IMR-90 (cell line): ENCODE results near the gene C1QL1. TPM values are rescaled to one million over a fixed set of nuclear protein-coding genes. Genes with fewer than 3 reads are reported as not detected.
A peak's percentile ranks its signal among the peaks of the same experiment; 100 is the strongest.

ENCODE experiments used
- ATAC-seq: fragments of 200-7000 bp; cut with Tn5 transposase; 2 replicates; pipeline ENCODE4 v1.9.1; 2020; ENCODE audit warnings: low read depth, mild to moderate bottlenecking, moderate library complexity
- BruUV-seq: library from RNA; stranded (reverse); fragments of 400-500 nt; replicated peaks from 2 replicates; lab custom pipeline; 2021; lab: Mats Ljungman, UMichigan
- CTCF ChIA-PET: fragments of 300-600 bp; formaldehyde crosslinking; extraction: SDS; loops from one replicate; lab custom pipeline; 2021; ENCODE audit warnings: antibody characterized with exemption; lab: Yijun Ruan, JAX
- POLR2A ChIA-PET: fragments of 300-600 bp; sonication (Branson Sonifier 250); formaldehyde crosslinking; loops from one replicate; lab custom pipeline; 2022; ENCODE audit warnings: antibody characterized with exemption; ENCODE audit not compliant: unreplicated experiment; lab: Charles Lee
- DNase-seq: peaks from one replicate; pipeline ENCODE4 v3.0.0; 2013
- H2AFZ ChIP-seq: replicated peaks from 2 replicates; pipeline ENCODE3; 2013; ENCODE audit warnings: low read length, mild to moderate bottlenecking; ENCODE audit not compliant: poor library complexity
- H2AK5ac ChIP-seq: 2 replicates; pipeline ENCODE4 v1.6.1; 2013; ENCODE audit warnings: low read depth, low read length, inconsistent platforms
- H2AK9ac ChIP-seq: replicated peaks from 2 replicates; pipeline ENCODE3; 2013; ENCODE audit warnings: mild to moderate bottlenecking, low read depth, low read length, moderate library complexity; ENCODE audit not compliant: poor library complexity
- H2BK120ac ChIP-seq: 2 replicates; pipeline ENCODE4 v1.6.1; 2013; ENCODE audit warnings: low read depth, low read length, inconsistent platforms
- H2BK15ac ChIP-seq: 3 replicates; pipeline ENCODE4 v1.6.1; 2013; ENCODE audit warnings: low read depth, low read length, inconsistent platforms
- H2BK20ac ChIP-seq: 2 replicates; pipeline ENCODE4 v1.6.1; 2013; ENCODE audit warnings: low read depth, mild to moderate bottlenecking, inconsistent platforms, low read length, moderate library complexity
- H2BK5ac ChIP-seq: 2 replicates; pipeline ENCODE4 v1.6.1; 2013; ENCODE audit warnings: mild to moderate bottlenecking, low read depth, low read length, inconsistent platforms; ENCODE audit not compliant: poor library complexity, severe bottlenecking
- H3K14ac ChIP-seq: replicated peaks from 2 replicates; pipeline ENCODE4 v1.6.1; 2013; ENCODE audit warnings: low read depth, low read length, inconsistent platforms
- H3K18ac ChIP-seq: 2 replicates; pipeline ENCODE4 v1.6.1; 2013; ENCODE audit warnings: low read depth, low read length, control low read depth
- H3K23ac ChIP-seq: 2 replicates; pipeline ENCODE4 v1.6.1; 2013; ENCODE audit warnings: low read depth, low read length, inconsistent platforms
- H3K27ac ChIP-seq: 2 replicates; pipeline ENCODE4 v1.5.1; 2013; ENCODE audit warnings: mild to moderate bottlenecking, control low read depth, low read length; ENCODE audit not compliant: insufficient read depth
- H3K27me3 ChIP-seq: 2 replicates; pipeline ENCODE4 v1.6.1; 2013; ENCODE audit warnings: low read length; ENCODE audit not compliant: control insufficient read depth, insufficient read depth
- H3K36me3 ChIP-seq: 2 replicates; pipeline ENCODE4 v1.6.1; 2013; ENCODE audit warnings: low read length, mixed read lengths; ENCODE audit not compliant: control insufficient read depth, insufficient read depth
- H3K4ac ChIP-seq: 2 replicates; pipeline ENCODE4 v1.6.1; 2013; ENCODE audit warnings: low read depth, low read length, inconsistent platforms
- H3K4me1 ChIP-seq: 2 replicates; pipeline ENCODE4 v1.6.1; 2013; ENCODE audit warnings: low read length, mixed read lengths; ENCODE audit not compliant: control insufficient read depth, insufficient read depth
- H3K4me2 ChIP-seq: 2 replicates; pipeline ENCODE4 v1.6.1; 2013; ENCODE audit warnings: low read depth, mild to moderate bottlenecking, control low read depth, low read length, moderate library complexity
- H3K4me3 ChIP-seq: 2 replicates; pipeline ENCODE4 v1.5.1; 2013; ENCODE audit warnings: low read depth, mild to moderate bottlenecking, control low read depth, low read length, moderate library complexity; ENCODE audit not compliant: insufficient read depth
- H3K56ac ChIP-seq: 2 replicates; pipeline ENCODE4 v1.6.1; 2013; ENCODE audit warnings: low read length, inconsistent platforms; ENCODE audit not compliant: insufficient read depth; ENCODE audit errors: extremely low read depth
- H3K79me1 ChIP-seq, 2 experiments: 2 replicates each; pipeline ENCODE4 v1.6.1; 2013; ENCODE audit warnings: low read length in 2 of 2, inconsistent platforms in 1 of 2, low read depth in 1 of 2
- H3K9ac ChIP-seq: 2 replicates; pipeline ENCODE4 v1.6.1; 2013; ENCODE audit warnings: low read depth, low read length, control low read depth
- H3K9me1 ChIP-seq: 2 replicates; pipeline ENCODE4 v1.6.1; 2013; ENCODE audit warnings: low read length, inconsistent platforms; ENCODE audit not compliant: insufficient read depth
- H3K9me3 ChIP-seq: 2 replicates; pipeline ENCODE4 v1.6.1; 2013; ENCODE audit warnings: low read length; ENCODE audit not compliant: control insufficient read depth, insufficient read depth
- H4K20me1 ChIP-seq: 2 replicates; pipeline ENCODE4 v1.6.1; 2013; ENCODE audit warnings: low read length, inconsistent platforms; ENCODE audit not compliant: insufficient read depth
- H4K5ac ChIP-seq: 2 replicates; pipeline ENCODE4 v1.6.1; 2013; ENCODE audit warnings: mild to moderate bottlenecking, low read depth, low read length, control low read depth
- H4K8ac ChIP-seq, 2 experiments: 2 replicates each; pipeline ENCODE4 v1.6.1; 2013; ENCODE audit warnings: low read depth in 2 of 2, low read length in 2 of 2, control low read depth in 1 of 2, inconsistent platforms in 1 of 2
- H4K91ac ChIP-seq: 2 replicates; pipeline ENCODE4 v1.6.1; 2013; ENCODE audit warnings: low read depth, low read length, inconsistent platforms; ENCODE audit not compliant: insufficient read depth
- BHLHE40 ChIP-seq: fragments of 150-350 bp; IDR thresholded peaks from 2 replicates; pipeline ENCODE4 v1.6.1; 2016; ENCODE audit warnings: mild to moderate bottlenecking, low read depth, low read length
- POLR2A ChIP-seq: IDR thresholded peaks from 2 replicates; pipeline ENCODE4 v1.6.1; 2012; ENCODE audit warnings: mild to moderate bottlenecking, low read depth, low read length
- RAD21 ChIP-seq: IDR thresholded peaks from 2 replicates; pipeline ENCODE4 v1.6.1; 2012; ENCODE audit warnings: low read length, improper control_type of control experiment
- SMC3 ChIP-seq: fragments of 150-350 bp; IDR thresholded peaks from 2 replicates; pipeline ENCODE4 v1.6.1; 2016; ENCODE audit warnings: low read depth, mild to moderate bottlenecking, antibody characterized with exemption, low read length, moderate library complexity
- WGBS, 2 experiments: methylation state at CpG; one replicate each; pipeline versions ENCODE4 v1.1.5 to v1.1.7; 2013; ENCODE audit warnings: missing lambda C conversion rate in 2 of 2; ENCODE audit not compliant: insufficient read length in 1 of 2; ENCODE audit errors: extremely low coverage in 2 of 2; 5-methylcytosine and 5-hydroxymethylcytosine counted together
- dilution Hi-C: fragments of 300-500 bp; cut with HindIII; formaldehyde crosslinking; loops from one replicate; pipeline ENCODE4 v1.14.3; 2018; ENCODE audit warnings: low sequenced_read_pairs; ENCODE audit not compliant: unreplicated experiment
- in situ Hi-C: fragments of 300-500 bp; cut with MboI; formaldehyde crosslinking; loops from 3 replicates; pipeline ENCODE4 v1.14.3; 2019; ENCODE audit warnings: low sequenced_read_pairs, inconsistent platforms, mixed read lengths
- intact Hi-C: fragments of 100-400 bp; cut with micrococcal nuclease; formaldehyde crosslinking; loops from 2 replicates; pipeline ENCODE4 v1.10.0; 2022
- polyA plus RNA-seq, 3 experiments: library from polyadenylated mRNA; depleted of rRNA; stranded (reverse); fragments of >200 nt; gene quantifications; 2 replicates each; pipeline ENCODE4 v1.2.3, GENCODE V29; 2012; ENCODE audit warnings: low replicate concordance in 1 of 3
- total RNA-seq: library from RNA; depleted of rRNA; stranded (reverse); fragments of >200 nt; gene quantifications from 2 replicates; pipeline ENCODE4 v1.2.3, GENCODE V29; 2012
- TF ChIP-seq, protein P1 (sequence below): conservative IDR thresholded peaks from 2 replicates; pipeline ENCODE4 v1.5.1; 2012; ENCODE audit warnings: mild to moderate bottlenecking, low read depth, low read length, improper control_type of control experiment

Gene C1QL1
- total and polyA plus RNA-seq, 2 of the 4 experiments (the other 2 are of a cell fraction), result 0.18 to 0.84 TPM

DNA sequence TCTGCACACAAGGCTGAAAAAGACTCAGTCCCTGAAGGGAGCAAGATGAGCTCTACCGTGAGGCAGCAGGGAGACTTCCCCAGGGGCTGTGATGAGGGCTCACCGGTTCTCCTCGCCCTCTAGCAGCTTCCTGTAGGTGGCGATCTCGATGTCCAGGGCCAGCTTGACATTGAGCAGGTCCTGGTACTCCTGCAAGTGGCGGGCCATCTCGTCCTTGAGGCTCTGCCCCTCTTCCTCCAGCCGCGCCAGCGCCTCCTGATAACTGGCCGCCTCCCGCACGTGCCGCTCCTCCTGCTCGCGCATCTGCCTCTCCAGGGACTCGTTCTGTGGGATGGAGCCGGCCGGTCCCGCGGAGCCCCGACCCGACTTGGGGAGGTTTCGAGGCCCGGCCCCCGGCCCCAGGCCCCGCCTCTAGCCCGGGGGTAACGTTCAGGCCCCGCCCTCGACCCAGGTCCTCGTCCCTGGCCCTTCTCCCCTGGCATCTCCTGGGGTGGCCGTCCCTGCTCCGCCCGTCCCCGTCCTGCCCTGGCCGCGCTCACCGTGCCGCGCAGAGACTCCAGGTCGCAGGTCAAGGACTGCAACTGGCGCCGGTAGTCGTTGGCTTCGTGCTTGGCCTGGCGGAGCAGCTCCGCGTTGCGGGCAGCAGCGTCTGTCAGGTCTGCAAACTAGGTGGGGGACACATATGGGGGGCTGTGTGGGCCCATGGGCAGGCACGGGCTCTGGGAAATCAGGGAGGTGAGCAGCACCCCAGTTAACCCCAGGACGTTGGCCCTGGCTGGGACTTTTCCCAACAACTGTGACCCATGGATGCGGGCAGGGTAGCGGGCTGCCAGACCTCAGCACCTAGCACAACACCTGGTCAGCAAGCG, 56.7 kb downstream of the C1QL1 start:
- CTCF ChIA-PET, result interaction anchor here (1.1 kb wide), 1 partner anchor 108 kb away, joined by 3 read pairs; no protein-coding TSS in a partner anchor
- Histone ChIP-seq H4K20me1 (no peaks in the 10 kb centered on the region; the same call in 1 of the 2 replicates), H2AK5ac (peak overlapping the region; percentile 89), H3K9ac (no peak overlapping the region), H3K9me3 (no peaks in the 10 kb centered on the region), H3K79me1 (peaks cover 0 to 5% of the 10 kb centered on the region in 2 experiments; a peak in 2 of 4 replicates), H3K14ac (no peak overlapping the region), H3K23ac (no peak overlapping the region), H2BK20ac (no peak overlapping the region), H2BK120ac (0 out of 2 replicates have a peak overlapping the region, but pooled peaks have one; percentile 9), H3K4ac (no peak overlapping the region), H3K27ac (no peak overlapping the region), H2BK15ac (peak overlapping the region; percentile 3; the same call in 1 of the 3 replicates), H3K56ac (no peak overlapping the region), H4K8ac (peak overlapping the region in 1 of 2 experiments; percentile 52; a peak in 1 of 4 replicates), H2AK9ac (peak overlapping the region; percentile 29), H3K36me3 (no peaks in the 10 kb centered on the region), H4K5ac (no peak overlapping the region; the same call in 1 of the 2 replicates), H3K27me3 (peaks cover 9% of the 10 kb centered on the region; the same call in 1 of the 2 replicates), H4K91ac (no peak overlapping the region), H2BK5ac (no peak overlapping the region), H3K9me1 (peaks cover 19% of the 10 kb centered on the region), H2AFZ (peak overlapping the region; percentile 79), H3K4me3 (no peak overlapping the region), H3K4me1 (peaks cover 11% of the 10 kb centered on the region), H3K18ac (no peak overlapping the region), H3K4me2 (no peak overlapping the region)
- POLR2A ChIA-PET, result interaction anchor here (0.6 kb wide), 1 partner anchor 38 kb away, joined by 3 read pairs; no protein-coding TSS in a partner anchor
- WGBS, 2 experiments, result 17% methylated on average over 17 of the region's 56 CpGs; no CpG with 5 or more reads in 1 of the 2 experiments
- dilution Hi-C loops, result no loop called here
- no TSS peak for BruUV-seq
- DNase-seq (peak; percentile 24), ATAC-seq (peak; percentile 42)
- in situ Hi-C loops, result loop anchor here (5.0 kb wide), 1 partner anchor 101 kb away; no protein-coding TSS in a partner anchor
- TF ChIP-seq BHLHE40 (peak; percentile 6; the same call in 1 of the 2 replicates), SMC3 (no peak), POLR2A (no peak), RAD21 (0 out of 2 replicates have a peak, but pooled peaks have one; percentile 14)
- TF ChIP-seq, protein P1, sequence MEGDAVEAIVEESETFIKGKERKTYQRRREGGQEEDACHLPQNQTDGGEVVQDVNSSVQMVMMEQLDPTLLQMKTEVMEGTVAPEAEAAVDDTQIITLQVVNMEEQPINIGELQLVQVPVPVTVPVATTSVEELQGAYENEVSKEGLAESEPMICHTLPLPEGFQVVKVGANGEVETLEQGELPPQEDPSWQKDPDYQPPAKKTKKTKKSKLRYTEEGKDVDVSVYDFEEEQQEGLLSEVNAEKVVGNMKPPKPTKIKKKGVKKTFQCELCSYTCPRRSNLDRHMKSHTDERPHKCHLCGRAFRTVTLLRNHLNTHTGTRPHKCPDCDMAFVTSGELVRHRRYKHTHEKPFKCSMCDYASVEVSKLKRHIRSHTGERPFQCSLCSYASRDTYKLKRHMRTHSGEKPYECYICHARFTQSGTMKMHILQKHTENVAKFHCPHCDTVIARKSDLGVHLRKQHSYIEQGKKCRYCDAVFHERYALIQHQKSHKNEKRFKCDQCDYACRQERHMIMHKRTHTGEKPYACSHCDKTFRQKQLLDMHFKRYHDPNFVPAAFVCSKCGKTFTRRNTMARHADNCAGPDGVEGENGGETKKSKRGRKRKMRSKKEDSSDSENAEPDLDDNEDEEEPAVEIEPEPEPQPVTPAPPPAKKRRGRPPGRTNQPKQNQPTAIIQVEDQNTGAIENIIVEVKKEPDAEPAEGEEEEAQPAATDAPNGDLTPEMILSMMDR, result peak; percentile 47
- intact Hi-C loops, result no loop called here
